GM21423 (cell line): Measurements from ENCODE around the gene DLG1.
"Not testable (repeated sequence)": the region's sequence is repeated elsewhere in the genome, so short reads cannot be mapped to it uniquely, and the experiment has no call there.

Source experiments
- ATAC-seq: cut with Tn5 transposase; IDR thresholded peaks from one replicate; pipeline ENCODE4 v1.9.1; 2021; ENCODE audit warnings: mild to moderate bottlenecking, moderate library complexity; ENCODE audit not compliant: unreplicated experiment

The DLG1 gene

GRCh38 chr3:197216914-197217313 lies 81.5 kb downstream of the DLG1 start:
- no peak for ATAC-seq

GRCh38 chr3:197216169-197216860 lies 82.1 kb downstream of the DLG1 start:
- no peak for ATAC-seq

GRCh38 chr3:197212290-197212689 lies 86.1 kb downstream of the DLG1 start:
- ATAC-seq: no peak

- not testable (repeated sequence) for ATAC-seq
Observed at GRCh38 chr3:197211698-197212097, 86.7 kb downstream of the DLG1 start.

- ATAC-seq: no peak
Observed at GRCh38 chr3:197209366-197210260, 88.8 kb downstream of the DLG1 start.

- ATAC-seq: no peak
Observed at GRCh38 chr3:197206913-197207312, 91.5 kb downstream of the DLG1 start.

GRCh38 chr3:197205675-197206074 lies 92.7 kb downstream of the DLG1 start:
- no peak for ATAC-seq

GRCh38 chr3:197205265-197205664 lies 93.1 kb downstream of the DLG1 start:
- ATAC-seq: no peak

- ATAC-seq: no peak
Observed at GRCh38 chr3:197204736-197205135, 93.7 kb downstream of the DLG1 start.

GRCh38 chr3:197203714-197204146 lies 94.7 kb downstream of the DLG1 start:
- no peak for ATAC-seq

GRCh38 chr3:197202694-197203093 lies 95.7 kb downstream of the DLG1 start:
- no peak for ATAC-seq

GRCh38 chr3:197201791-197202452 lies 96.5 kb downstream of the DLG1 start:
- ATAC-seq: no peak

GRCh38 chr3:197200856-197201255 lies 97.6 kb downstream of the DLG1 start:
- ATAC-seq: not testable (repeated sequence)

GRCh38 chr3:197197334-197197733 lies 101.1 kb downstream of the DLG1 start:
- no peak for ATAC-seq

GRCh38 chr3:197196192-197196591 lies 102.2 kb downstream of the DLG1 start:
- no peak for ATAC-seq

GRCh38 chr3:197195326-197195725 lies 103.1 kb downstream of the DLG1 start:
- no peak for ATAC-seq

- ATAC-seq: not testable (repeated sequence)
Observed at GRCh38 chr3:197193759-197194158, 104.7 kb downstream of the DLG1 start.

GRCh38 chr3:197191897-197192296 lies 106.5 kb downstream of the DLG1 start:
- ATAC-seq: no peak

- peak; percentile 45 for ATAC-seq
Observed at GRCh38 chr3:197189623-197190022, 108.8 kb downstream of the DLG1 start.

GRCh38 chr3:197188963-197189362 lies 109.4 kb downstream of the DLG1 start:
- no peak for ATAC-seq

GRCh38 chr3:197186887-197187588 lies 111.4 kb downstream of the DLG1 start:
- no peak for ATAC-seq
